ENCODE measurements around the gene ETS1. TPM values are rescaled to one million over a fixed set of nuclear protein-coding genes. Genes with fewer than 3 reads are reported as not detected.

The ETS1 gene
- polyA plus RNA-seq, 1 donor from 2014 or later, result 0.42 TPM

DNA sequence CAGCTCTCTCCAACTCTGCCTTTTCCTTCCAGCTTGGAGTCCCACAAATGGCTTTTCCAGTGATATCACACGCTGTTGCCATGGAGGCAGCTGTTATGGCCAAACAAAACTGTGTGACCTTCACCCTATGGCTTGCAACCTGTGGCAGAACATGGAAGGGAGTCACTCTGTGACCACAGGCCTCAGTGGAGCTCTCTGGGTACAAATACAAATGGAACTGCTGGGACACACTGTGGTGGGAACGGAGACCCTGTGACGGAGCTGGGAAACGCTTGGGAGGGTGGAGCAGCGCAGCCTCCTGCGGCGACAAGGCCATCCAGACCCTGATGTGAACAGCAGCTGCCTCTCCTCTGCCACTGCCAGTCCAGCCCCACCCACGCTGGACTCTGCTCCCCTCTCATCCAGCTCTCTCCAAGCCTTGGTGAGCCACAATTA lies 162.5 kb downstream of the ETS1 start:
- H2AFZ ChIP-seq (ENCODE audit: low read depth, low read length), result no peak overlapping the region

DNA sequence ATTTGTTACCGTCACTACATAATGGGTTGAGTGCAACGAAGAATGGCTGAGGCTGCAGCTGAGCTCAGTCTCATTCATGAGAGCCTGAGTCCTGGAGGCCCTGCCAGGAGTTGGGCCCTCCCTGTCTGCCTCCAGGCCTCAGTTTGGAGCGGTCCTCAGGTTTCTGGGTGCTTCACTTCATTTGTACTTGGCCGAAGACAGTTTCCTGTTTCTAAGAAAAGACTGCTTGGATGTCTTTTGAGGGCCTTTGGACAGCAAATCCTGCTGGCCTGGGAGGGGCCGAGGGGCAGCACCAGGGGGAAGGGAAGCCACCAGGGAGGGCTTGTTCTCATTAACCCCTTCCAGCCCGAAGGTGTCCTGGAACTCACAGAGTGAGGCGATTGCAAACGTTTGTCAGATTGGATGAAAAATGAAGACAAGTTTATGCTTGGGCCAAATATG lies 163.1 kb downstream of the ETS1 start:
- TF ChIP-seq, protein P1, sequence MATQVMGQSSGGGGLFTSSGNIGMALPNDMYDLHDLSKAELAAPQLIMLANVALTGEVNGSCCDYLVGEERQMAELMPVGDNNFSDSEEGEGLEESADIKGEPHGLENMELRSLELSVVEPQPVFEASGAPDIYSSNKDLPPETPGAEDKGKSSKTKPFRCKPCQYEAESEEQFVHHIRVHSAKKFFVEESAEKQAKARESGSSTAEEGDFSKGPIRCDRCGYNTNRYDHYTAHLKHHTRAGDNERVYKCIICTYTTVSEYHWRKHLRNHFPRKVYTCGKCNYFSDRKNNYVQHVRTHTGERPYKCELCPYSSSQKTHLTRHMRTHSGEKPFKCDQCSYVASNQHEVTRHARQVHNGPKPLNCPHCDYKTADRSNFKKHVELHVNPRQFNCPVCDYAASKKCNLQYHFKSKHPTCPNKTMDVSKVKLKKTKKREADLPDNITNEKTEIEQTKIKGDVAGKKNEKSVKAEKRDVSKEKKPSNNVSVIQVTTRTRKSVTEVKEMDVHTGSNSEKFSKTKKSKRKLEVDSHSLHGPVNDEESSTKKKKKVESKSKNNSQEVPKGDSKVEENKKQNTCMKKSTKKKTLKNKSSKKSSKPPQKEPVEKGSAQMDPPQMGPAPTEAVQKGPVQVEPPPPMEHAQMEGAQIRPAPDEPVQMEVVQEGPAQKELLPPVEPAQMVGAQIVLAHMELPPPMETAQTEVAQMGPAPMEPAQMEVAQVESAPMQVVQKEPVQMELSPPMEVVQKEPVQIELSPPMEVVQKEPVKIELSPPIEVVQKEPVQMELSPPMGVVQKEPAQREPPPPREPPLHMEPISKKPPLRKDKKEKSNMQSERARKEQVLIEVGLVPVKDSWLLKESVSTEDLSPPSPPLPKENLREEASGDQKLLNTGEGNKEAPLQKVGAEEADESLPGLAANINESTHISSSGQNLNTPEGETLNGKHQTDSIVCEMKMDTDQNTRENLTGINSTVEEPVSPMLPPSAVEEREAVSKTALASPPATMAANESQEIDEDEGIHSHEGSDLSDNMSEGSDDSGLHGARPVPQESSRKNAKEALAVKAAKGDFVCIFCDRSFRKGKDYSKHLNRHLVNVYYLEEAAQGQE (IDR thresholded peaks at IDR 0.05; ENCODE audit: borderline replicate concordance), result no peak
- TF ChIP-seq, protein P2, sequence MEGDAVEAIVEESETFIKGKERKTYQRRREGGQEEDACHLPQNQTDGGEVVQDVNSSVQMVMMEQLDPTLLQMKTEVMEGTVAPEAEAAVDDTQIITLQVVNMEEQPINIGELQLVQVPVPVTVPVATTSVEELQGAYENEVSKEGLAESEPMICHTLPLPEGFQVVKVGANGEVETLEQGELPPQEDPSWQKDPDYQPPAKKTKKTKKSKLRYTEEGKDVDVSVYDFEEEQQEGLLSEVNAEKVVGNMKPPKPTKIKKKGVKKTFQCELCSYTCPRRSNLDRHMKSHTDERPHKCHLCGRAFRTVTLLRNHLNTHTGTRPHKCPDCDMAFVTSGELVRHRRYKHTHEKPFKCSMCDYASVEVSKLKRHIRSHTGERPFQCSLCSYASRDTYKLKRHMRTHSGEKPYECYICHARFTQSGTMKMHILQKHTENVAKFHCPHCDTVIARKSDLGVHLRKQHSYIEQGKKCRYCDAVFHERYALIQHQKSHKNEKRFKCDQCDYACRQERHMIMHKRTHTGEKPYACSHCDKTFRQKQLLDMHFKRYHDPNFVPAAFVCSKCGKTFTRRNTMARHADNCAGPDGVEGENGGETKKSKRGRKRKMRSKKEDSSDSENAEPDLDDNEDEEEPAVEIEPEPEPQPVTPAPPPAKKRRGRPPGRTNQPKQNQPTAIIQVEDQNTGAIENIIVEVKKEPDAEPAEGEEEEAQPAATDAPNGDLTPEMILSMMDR (IDR thresholded peaks at IDR 0.05; ENCODE audit: poor library complexity, severe bottlenecking), result no peak
- no peak for TF ChIP-seq TAF1 (IDR thresholded peaks at IDR 0.05; ENCODE audit: low read depth)
- no peaks in the 10 kb centered on the region for H3K79me2 ChIP-seq (replicated peaks; ENCODE audit: insufficient read depth, low read length)
- no peak overlapping the region for H3K27ac ChIP-seq (ENCODE audit: low read length)
- H3F3A ChIP-seq (ENCODE audit: insufficient read depth, low read length, poor library complexity, severe bottlenecking), result no peaks in the 10 kb centered on the region
- no peak overlapping the region for H3K4me3 ChIP-seq (ENCODE audit: low read length)
- no peaks in the 10 kb centered on the region for H3K9me3 ChIP-seq (ENCODE audit: low read length)
- H3K4me2 ChIP-seq (ENCODE audit: low read length), result no peak overlapping the region
- no peaks in the 10 kb centered on the region for H3K36me3 ChIP-seq (ENCODE audit: insufficient read depth, low read length)
- no peak overlapping the region for H2AFZ ChIP-seq (ENCODE audit: low read depth, low read length)
- no peak overlapping the region for H3K9ac ChIP-seq (ENCODE audit: low read length)
- H3K9me2 ChIP-seq (ENCODE audit: insufficient read depth, low read length), result no peaks in the 10 kb centered on the region
- H4K20me1 ChIP-seq (ENCODE audit: insufficient read depth), result no peaks in the 10 kb centered on the region
- no peaks in the 10 kb centered on the region for H3K27me3 ChIP-seq (ENCODE audit: insufficient read depth, low read depth, low read length)

More for the DNA sequence above, 162.5 kb downstream of the ETS1 start:
- no peaks in the 10 kb centered on the region for H3K79me2 ChIP-seq (replicated peaks; ENCODE audit: insufficient read depth, low read length)
- H3F3A ChIP-seq (ENCODE audit: insufficient read depth, low read length, poor library complexity, severe bottlenecking), result no peaks in the 10 kb centered on the region
- no peak overlapping the region for H3K9ac ChIP-seq (ENCODE audit: low read length)
- TF ChIP-seq EZH2 (IDR thresholded peaks at IDR 0.05; ENCODE audit: borderline replicate concordance, insufficient read depth, low read length, poor library complexity, severe bottlenecking), result no peak
- no peak for TF ChIP-seq MXI1 (conservative IDR thresholded peaks at IDR 0.05; ENCODE audit: poor library complexity, severe bottlenecking)
- no peak for TF ChIP-seq RAD21 (conservative IDR thresholded peaks at IDR 0.05)
- no peak for TF ChIP-seq SMC3 (conservative IDR thresholded peaks at IDR 0.05; ENCODE audit: poor library complexity)
- no peak for TF ChIP-seq EP300 (conservative IDR thresholded peaks at IDR 0.05; ENCODE audit: poor library complexity, severe bottlenecking)
- no peak for TF ChIP-seq POLR2AphosphoS5 (IDR thresholded peaks at IDR 0.05)
- no peak overlapping the region for H3K27ac ChIP-seq (ENCODE audit: low read length)
- H3K4me2 ChIP-seq (ENCODE audit: low read length), result no peak overlapping the region
- H4K20me1 ChIP-seq (ENCODE audit: insufficient read depth), result no peaks in the 10 kb centered on the region
- H3K27me3 ChIP-seq (ENCODE audit: insufficient read depth, low read depth, low read length), result no peaks in the 10 kb centered on the region
- H3K4me3 ChIP-seq (ENCODE audit: low read length), result no peak overlapping the region
- no peaks in the 10 kb centered on the region for H3K9me3 ChIP-seq (ENCODE audit: low read length)
- H3K9me2 ChIP-seq (ENCODE audit: insufficient read depth, low read length), result no peaks in the 10 kb centered on the region
- no peaks in the 10 kb centered on the region for H3K36me3 ChIP-seq (ENCODE audit: insufficient read depth, low read length)
